Tongue (tissue), 2 donors: Measurements from ENCODE around the gene KCNMB2. TPM values are rescaled to one million over a fixed set of nuclear protein-coding genes. Genes with fewer than 3 reads are reported as not detected.

Experiments
- DNase-seq: peaks from one replicate; pipeline ENCODE4 v3.0.0-alpha.2; 2015
- total RNA-seq: library from RNA; depleted of rRNA; stranded (reverse); fragments of >200 nt; gene quantifications from one replicate; pipeline ENCODE4 v1.2.3, GENCODE V29; 2014

KCNMB2 gene
- 6.2 TPM for total RNA-seq

DNA sequence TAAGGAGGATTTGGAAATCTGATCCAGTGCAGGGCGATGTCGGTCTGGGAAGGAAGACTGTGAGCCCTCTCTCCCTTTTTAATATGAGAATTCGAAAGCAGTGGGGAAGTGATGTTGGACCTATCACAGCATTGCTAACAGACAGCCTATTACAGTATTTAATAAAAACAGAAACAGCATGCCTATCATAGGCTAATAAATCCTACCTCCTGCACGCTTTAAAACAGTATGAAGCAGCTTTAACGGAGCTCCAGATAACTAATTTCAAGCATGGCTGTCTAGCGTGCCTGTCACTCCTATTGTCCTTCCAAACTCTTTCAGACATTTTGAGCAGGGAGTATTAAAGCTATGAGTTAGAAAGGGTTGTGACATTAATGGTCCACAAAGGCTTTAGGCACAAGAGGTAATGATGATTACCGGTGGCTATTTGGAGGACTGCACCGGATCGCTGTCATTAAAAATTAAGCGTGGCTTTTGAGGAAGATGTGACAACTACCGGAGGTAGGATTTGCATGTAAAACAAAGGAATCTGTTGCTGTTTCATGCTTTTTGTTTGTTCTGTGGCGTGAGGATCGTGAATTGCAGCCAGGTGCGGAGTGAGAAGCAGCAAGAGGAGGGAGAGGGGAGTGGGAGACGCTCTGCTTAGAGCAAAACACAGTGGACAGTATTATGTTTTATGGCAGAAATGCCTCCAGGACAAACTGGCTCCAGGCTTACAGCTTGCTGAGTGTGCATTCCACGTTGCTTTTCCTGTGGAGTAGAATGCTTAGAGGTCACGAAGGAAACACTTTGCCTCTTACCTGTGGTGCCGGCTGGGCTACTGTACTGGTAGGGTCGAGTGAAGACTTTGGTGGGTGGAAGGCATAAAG lies at the start of gene KCNMB2:
Gene KCNMB2, plus strand, starts transcription at position 226 of the 869 bp plus-strand sequence.
- peak; percentile 78 for DNase-seq

DNA sequence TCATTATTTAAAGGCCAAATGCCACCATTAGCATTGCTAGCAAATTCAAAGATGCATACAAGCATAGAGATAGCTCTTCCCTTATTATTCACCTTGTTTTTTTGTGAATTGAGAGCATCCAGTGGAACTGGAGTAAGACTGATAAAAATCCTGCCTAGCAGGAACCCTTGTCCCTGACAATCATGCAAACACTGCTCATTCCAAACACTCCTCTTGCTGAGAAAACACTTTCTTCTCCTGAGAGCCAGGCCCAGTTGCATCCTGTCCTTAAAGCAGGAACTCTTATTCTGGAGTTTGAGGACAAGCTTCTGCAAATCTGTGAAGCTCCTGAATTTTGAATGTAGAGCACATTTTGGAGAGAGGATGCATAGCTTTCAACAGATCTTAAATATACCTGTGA lies 49.3 kb upstream of the KCNMB2 start:
- no peak for DNase-seq

DNA sequence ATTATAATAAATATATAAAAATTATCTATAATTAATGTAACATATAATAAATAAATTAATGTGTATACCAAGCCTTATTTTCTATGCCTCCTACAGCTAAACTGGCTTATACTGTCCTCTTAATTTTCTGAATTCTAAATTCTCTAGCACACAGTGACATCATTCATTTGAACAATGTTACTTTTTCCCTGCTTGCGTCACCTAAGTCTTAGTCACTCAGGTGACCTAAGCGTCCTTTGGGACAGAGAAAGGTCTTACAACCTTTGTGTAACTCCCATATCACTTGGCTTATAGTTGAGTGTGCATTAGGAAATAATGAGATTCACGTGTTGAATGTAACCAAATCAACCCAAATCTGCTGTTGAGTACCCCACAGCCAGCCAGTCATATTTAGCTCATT lies 48.5 kb upstream of the KCNMB2 start:
- no peak for DNase-seq

DNA sequence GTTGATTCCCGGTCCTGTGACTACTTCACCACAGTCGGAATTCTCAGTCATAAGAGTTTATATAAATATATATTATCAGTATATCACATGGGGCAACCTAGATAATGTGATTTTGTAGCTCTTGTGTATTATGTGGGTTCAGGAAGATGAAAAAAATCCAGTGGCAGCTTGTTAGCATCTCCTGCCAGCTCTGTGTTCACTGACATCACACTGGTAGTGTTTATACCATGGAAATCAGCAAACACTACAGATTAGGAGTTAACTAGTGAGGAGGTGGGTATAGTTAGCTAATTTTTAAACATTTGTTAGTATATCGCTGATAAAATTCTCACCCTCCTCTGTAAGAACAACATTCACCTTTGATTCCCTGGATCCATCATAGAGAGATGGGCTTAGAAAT lies 44.5 kb upstream of the KCNMB2 start:
- DNase-seq: no peak

DNA sequence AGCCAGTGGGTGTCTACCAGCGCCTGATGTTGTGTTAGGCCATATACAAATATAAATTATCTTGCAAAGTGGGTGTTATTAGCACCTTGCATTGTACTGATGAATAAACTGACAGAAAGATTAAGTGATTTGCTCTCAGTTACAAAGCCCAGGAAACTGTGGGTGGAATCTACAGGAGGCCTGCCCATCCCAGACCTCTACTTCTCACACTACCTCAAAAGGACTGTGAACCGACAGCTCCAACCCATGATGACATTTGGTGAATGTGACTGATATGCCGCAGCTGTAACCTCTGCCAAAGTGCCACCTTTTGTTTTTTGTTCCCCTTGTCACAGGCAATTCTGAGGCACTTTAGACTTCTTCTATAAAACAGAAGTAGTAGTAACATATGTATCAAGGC lies 43.7 kb upstream of the KCNMB2 start:
- DNase-seq: no peak

DNA sequence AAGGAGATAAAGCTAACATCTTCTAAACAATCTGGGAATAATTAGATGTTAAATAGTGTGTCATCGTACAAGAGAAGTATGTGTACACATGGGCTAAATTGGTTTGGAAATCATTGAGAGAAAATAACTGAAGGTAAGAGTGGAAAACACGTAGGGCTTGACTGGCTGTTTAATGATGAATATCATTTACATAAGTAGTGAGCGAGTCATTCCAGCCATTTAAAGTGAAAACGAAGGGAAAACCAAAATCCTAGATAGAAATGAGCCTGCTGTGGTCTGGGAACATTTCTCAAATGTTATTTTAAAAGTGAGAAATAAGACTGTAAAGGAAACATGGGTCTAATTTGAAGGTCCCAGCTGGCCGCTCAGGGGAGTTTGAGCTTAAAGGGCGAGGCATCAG lies 41.9 kb upstream of the KCNMB2 start:
- DNase-seq: no peak

DNA sequence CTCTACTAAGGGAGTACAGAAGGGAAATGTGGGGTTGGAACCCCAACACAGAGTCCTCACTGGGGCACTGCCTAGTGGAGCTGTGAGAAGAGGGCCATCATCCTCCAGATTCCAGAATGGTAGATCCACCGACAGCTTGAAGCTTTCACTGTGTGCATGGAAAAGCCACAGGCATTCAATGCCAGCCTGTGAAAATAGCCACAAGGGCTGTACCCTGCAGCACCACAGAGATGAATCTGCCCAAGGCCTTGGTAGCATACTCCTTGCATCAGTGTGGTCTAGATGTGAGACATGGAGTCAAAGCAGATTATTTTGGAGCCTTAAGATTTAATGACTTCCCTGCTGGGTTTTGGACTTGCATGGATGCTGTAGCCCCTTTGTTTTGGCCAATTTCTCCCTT lies 39.3 kb upstream of the KCNMB2 start:
- DNase-seq: no peak

DNA sequence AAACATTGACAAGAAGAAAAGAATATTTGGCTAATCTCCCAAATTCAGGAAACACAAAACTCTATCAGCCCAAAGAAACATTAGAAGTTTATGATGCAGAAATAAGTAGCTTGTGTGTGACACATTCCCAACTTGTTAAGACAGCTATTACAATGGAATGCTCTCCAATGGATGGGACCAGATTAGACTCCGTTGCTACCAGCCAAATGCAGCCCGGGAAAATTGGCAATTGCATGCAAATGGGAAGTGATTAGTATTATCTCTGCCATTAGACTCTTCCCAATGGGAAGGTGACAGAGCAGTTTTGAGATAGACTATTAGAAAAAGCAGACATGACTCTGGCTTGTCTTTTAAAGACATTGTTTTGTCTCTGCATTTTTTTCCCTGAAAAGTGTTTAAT lies 37.4 kb upstream of the KCNMB2 start:
- DNase-seq: no peak

DNA sequence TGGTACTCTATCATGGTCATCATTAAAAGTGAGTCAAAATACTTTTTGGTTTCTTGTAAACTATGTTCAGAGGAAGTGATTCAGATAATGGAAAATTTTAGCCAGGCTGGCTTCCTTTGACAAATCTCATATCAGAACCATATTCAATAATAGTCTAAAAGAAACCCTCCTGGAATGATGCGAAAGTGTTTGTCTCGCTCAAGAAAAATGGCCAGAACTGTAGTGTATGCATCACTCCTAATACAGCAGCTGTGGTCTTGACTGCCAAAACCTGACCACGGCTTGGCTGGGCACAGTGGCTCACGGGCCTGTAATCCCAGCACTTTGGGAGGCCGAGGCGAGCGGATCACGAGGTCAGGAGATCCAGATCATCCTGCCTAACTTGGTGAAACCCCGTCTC lies 35.6 kb upstream of the KCNMB2 start:
- DNase-seq: no peak

DNA sequence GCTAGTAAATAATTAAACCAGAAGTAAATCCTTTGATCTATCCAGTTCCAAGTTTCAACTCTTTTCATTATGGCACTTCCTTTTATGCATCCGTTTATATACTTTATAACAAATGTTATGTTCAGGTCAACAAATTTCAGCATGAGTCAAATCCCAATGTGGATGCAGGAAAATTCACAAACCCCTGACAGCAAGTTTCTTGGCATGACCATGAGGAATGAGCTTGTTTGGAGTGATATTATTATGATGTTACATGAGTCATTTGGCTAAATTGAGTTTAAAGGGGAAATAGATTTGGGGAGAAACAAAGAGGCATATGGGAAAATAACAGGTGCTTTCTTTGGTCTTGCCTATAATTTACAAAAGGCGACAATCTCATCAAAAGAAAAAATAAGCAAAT lies 32.1 kb upstream of the KCNMB2 start:
- no peak for DNase-seq

DNA sequence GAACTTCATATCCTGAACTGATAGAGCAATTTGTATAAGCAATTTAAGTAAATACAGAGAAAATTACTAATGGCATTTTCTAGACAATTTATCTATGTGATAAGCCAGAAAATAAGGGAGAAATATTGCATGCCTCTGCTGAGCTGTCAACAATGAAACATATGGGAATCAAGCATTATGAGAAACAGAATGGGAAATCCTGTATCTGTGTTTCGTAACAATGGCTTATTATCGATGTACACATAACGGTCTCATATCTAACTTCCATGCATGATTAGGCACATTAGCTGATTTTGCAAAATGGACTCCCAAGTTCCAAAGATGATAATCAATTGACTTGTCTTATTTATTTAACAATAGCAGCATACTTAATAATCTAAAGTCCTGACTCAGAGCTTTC lies 30.4 kb upstream of the KCNMB2 start:
- DNase-seq: no peak

DNA sequence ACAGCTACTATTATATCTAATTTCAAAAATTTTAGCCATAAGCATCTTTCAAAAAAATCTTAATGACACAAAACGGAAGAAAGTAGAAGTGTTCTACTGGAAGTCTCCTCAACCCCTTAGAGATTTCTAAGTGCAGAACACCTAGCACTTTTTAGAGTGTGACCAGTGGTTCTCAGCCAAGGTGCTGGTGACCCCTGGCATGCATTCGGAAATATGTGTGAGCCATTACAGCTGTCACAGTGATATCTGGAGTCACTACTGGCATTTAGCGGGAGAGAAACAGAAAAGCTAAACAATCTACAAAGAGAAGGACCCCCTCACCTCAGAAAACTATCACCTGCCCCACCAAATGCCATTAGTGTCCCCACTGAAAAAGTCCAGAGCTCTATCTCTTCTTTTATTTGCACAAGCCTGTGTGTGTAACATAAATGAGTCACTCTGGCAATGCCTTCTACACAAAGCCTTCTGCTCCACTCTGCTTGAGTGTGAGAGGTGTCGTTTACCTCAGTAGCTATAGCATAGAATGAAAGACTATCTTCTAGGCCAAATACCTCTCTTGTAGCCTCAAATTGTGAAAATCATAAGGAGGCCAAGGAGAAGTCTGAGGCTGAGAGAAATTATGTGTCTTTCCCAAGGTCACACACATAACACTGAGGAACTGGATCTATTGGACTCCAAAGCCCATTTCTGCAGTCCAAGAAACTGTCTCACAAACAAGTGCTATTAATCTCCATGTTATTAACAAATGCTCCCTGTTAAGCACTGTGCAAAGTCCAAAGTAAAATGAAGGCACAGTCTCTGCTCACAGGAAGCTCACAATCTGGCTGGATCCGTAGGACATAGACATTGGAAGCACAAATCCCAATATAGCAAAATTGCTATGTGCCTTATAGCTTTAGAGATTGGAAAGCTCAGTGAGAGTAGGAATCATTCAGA lies 28.5 kb upstream of the KCNMB2 start:
- DNase-seq: no peak

DNA sequence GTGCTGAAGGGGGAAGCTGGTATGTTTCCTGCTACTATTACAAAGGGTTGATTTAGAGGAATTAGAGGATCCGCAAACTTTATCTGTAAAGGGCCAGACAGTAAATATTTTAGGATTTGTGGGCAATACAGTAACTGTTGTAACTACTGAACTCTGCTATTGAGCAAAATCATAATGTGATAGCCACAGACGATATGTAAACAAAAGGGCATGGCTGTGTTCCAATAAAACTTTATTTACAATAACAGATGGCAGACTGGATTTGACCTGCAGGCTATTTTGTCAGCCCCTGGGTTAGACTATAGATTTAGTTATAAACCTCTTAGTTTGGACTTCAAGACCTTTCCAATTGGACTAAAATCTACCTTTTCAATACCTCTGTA lies 27.8 kb upstream of the KCNMB2 start:
- no peak for DNase-seq

DNA sequence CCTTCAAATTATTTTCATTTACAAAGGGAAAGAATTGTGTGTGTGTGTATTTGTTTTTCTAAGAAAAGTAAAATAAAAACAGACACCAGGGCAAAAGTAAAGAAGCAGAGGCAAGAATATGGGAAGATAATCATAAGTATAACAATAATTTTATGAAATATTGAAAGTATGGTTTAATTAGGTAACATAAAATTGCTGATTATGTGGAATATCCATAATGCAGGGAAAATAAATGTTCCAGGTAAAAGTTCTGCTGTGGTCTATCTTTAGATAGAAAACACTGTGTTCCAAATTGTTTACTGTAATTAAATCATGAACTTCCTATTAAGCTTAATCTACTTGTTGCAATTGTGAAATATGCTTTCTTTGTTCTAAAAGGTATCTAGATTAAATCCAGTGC lies 25.7 kb upstream of the KCNMB2 start:
- DNase-seq: no peak

DNA sequence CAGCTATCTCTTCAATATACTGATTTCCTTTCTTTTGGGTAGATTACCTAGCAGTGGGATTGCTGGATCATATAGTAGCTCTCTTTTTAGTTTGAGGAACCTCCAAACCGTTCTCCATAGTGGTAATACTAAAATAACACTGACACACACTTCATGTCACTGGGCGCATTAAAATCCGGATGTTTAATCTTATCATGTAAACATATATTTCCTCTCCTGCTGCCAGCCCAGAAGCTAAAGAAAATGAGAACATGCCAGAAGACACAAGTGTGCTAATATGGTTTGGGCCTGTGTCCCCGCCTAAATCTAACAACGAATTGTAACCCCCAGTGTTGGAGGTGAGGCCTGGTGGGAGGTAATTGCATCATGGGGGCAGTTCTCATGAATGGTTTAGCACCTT lies 23.6 kb upstream of the KCNMB2 start:
- no peak for DNase-seq

DNA sequence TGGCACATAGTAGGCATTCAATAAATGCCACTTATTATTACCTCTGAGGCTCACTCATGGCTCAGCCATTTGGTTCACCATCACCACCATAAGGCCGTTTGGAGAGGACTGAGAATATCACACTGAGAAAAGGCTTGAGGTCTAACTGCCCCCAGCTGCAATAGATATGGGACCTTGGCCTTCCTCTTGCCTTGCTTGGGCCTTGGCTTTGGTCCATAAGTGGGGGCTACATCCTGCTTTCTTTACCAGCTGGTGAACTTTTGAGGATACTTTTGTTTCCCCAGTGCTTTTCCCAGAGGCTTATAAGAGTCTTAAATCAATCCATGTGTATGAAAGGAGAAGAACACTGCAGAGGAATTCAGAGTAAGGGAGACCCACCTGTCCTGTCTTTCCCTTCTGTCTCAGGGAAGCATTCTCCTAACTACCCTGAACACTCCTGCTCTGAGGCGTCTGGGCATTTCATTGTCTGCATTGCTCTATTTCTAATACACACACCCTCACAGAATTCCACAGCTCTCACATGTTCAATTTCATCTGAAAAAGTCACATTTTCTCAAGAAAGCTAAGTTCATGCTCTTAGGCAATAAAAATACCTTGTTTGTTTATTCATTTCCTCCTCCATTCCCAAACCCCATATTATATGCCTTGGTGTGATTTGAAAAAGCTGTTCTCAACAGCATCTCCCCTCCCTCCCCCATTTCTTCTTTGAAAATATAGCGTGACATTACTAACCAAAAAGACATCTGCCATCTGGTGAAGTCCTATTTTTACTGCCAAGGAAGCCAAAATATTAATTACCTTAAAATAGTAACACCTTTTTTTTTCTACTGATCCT lies 22.5 kb upstream of the KCNMB2 start:
- peak; percentile 69 for DNase-seq

DNA sequence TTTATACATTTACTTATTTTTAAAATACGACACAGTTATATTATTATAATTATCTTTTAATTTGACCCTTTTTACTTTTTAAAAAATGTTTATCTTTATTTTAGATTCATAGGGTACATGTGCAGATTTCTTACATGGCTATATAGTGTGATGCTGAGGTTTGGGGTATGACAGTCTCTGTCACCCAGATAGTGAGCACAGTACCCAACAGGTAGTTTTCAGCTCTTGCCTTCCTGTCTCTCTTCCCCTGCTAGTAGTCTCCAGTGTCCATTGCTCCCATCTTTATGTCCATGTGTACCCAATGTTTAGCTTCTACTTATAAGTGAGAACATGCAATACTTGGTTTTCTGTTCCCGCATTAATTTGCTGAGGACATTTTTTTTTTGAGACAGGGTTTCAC lies 21.8 kb upstream of the KCNMB2 start:
- no peak for DNase-seq

DNA sequence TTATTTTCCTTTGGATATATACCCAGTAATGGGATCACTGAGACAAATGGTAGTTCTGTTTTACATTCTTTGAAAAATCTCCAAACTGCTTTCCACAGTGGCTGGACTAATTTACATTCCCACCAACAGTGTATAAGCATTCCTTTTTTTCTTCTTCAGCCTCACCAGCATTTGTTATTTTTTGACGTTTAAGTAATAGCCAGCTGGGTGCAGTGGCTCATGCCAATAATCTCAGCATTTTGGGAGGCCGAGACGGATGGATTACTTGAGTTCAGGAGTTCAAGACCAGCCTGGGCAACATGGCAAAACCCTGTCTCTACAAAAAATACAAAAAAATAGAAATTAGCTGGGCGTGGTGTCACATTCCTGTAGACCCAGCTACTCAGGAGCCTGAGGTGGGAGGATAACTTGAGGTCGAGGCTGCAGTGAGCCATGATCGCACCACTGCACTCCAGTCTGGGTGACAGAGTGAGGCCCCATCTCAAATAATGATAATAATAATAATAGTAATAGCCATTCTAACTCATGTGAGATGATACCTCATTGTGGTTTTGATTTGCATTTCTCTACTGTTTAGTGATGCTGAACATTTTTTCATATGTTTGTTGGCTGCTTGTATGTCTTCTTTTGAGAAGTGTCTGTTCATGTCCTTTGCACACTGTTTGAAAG lies 21.0 kb upstream of the KCNMB2 start:
- DNase-seq: peak; percentile 70

DNA sequence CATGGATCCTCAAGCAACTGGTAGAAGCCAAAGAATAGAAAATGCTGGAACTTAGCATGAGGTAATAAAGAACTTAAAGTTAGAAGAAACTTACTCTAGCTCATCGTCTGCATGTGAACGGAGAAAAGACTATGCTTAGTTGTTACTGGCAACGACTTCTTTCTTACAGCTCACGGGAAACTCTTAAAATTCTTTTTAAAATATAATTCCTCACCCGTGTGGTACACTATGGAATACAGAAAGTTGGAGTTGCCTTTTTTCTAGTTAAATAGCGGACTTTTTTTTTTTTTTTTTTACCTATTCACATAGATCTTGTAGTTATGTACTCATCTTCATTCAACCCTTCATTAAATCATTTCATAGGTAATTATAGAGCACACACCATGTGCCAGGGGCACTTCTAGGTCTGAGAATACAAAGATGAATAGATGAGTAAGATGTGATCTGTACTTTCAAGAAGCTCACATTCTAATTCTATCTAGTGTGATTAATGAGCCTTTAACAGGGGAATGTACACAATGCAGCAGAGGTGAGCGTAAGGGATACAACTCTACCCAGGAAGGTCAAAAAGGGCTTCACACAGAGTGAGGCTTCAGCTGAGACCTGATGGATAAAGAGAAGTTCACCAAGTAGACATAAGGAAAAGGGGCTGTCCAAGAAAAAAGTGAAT lies 18.4 kb upstream of the KCNMB2 start:
- no peak for DNase-seq

DNA sequence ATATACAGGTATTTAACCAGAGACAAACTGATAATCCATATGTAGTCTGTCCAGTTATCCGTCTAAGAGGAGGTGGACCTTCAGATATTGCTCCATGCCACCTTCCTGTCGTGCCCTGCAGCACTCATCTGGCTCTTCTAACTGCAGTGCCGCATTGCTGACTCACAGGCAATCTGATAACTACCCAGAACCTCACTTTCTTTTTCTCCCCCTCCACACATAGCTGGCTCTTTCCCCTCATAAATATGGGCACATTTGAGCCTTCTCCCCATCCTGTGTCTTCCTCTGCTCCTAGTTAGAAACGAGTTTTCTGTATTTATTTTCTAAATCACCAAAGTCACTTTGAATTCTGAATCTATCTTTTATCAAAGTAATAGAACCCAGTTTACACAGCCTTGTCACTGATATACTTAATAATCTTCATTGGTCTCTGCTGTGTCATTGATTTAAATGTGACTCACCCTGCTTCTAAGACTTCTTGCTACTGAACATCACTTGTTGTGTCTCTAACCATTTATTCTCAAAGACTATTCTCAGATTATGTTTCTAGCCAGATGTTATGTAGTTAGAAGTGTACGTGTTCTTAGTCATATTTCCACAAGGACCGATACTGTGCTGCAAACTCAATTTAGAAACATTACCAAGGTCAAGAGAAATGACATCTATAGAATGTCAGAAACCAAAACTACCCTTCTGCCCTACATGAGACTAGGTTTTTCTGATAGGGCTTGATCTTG lies 17.4 kb upstream of the KCNMB2 start:
- DNase-seq: no peak

DNA sequence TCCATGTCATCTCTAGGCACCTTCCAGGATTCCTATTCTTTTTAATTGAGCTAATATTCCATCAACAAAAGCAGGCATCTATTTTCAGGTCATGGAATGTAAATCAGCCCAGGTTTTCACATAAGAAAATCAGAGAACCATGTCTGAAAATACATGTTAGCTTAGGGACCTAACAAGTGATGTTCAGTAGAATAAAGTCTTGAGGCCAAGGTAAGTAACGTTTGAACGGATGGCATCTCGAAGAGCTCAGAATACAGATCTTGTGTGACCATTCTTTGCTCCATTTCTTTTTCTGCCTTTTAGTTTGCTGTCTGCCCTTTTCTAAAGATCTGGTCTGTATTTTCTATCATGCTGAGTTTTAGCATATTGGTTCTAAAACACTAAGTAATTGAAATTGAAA lies 16.5 kb upstream of the KCNMB2 start:
- no peak for DNase-seq
